GM18517 (cell line): ENCODE measurements around the gene SLC12A9.
"Not testable (repeated sequence)": the region's sequence is repeated elsewhere in the genome, so short reads cannot be mapped to it uniquely, and the experiment has no call there.

Experiments
- ATAC-seq: cut with Tn5 transposase; IDR thresholded peaks from one replicate; pipeline ENCODE4 v1.9.1; 2021; ENCODE audit warnings: mild to moderate bottlenecking, moderate library complexity; ENCODE audit not compliant: unreplicated experiment

The SLC12A9 gene

DNA sequence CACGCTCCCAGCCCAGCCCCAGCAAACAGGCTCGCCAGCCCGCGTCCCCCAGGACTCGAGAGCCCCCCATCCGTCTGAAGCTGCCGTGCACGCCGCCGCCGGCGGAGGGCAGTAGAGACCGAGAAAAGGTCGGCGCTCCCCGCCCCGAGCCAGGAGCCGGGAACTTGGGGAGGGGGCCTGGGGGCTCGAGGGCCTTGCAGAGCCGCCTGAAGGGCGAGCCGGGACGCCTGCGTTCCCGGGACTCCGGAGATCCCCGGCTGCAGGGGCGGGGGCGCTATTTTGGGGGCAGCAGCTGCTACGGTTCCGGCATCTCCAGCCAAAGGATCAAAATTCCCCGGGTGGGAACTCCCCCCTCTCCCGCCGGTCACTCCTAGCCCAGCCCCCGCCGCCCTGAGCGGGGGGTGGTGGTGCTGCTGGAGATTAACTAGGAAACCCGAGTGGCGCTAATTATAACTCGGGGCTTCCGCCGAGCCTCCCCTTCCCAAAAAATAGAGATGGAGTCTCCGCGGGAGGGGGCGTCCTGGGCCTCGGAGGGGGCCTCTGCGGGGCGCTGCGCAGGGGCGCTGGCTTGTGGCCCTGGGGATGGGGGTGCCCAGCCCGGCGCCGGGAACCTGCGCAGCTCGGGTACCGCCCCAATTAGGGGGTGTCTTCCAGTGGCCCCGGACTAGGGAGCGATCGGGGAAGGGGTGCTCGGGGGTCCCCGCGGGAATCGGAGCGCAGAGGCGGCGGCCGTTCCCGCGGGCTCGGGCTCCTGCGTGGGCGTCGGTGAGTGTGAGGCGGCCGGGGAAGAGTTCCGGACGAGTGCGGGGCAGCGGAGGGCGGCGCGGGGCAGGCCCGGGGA lies 42.6 kb downstream of the SLC12A9 start:
- ATAC-seq = no peak

DNA sequence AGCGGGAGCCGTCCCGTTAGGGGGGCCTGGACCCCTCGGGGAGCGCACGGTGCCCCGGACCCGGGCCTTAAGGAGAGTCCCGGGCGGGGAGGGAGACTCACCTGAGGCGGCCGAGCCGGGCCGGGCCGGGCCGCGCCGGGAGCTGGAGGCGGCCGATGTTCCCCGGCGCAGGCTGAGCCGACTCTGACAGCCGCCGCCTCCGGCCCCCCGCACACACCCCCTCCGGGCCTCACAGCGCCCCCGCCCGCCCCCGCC lies 43.1 kb downstream of the SLC12A9 start, which contains the start of gene ACHE:
ACHE (minus strand) TSS at position 188 of the 255 bp plus-strand sequence. CDS start 1,656 bp downstream, outside the sequence.
- no peak for ATAC-seq

DNA sequence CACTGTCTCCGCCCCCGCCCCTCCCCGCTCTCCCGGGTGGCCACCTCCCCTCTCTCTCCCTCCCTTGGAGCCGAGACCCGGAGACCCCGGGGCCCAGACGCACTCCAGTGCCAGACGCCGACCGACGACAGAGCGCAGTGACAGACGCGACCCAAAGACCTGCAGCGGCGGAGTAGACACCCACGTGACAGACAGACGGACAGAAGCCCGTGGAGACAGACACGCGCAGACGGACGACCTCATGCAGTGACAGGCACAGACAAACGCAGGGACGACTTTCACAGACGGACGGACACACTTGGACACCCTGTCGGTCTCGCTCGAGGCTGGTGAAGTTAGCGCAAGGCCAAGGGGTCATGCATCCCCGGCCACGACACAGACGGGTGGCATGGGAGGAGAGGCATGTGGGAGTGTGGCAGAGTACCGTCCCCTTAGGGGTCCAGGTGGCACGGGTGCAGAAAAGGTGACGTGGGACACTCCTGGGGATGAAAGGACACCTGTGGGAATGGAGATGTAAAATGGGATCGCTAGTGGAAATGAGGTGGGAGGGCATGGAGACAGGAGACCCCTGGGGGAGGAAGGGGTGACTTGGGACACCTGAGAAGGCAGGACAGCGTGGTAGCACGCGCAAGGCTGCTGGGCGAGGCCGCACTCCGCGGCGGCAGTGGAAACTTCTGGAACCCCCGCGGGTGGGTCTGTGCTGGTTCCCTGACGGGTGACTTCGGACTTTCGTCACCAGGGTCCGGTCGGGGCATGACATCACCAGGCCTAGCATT lies 43.6 kb downstream of the SLC12A9 start:
- no peak for ATAC-seq

DNA sequence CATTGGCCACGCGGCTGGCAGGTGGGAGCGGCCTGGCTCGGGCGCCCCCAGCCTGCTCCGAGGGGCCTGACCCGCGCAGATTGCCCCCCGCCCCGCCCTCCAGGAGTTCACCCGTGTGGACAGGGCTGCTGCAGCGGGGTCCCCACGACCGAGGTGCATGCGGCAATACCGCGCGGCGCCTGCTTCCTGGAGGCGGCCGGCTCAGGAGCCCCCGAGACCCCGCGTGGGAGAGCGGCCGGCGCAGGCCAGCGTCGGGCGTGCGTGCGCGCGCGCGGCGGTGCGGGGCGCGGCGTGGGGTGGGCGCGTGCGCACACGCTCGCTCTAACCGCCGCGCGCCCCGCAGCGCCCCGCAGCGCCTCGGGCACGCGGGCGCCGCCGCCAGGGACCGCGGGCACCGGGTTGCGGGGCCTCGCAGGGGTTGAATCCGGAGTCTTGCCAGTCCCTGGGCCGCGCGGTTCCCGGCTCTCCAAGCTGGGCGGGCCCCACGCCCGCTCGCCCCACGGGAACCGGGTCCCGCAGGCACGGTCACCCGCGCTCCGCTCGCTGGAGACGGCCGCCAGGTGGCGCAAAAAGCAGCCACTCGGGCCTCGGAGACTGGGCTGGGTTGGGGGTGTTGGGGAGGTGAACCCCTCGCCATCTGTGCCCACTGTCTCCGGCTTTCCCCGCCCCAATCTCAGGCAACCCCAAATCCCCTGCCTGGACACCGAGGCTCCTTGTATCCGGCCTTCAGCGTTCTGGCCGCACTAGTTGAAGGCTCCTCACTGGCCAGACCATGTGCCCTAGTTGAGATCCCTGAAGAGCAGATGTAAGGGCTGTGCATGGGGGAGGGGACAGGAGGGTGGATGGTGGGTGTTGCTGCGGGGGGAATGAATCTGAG lies 44.5 kb downstream of the SLC12A9 start:
- ATAC-seq = no peak

DNA sequence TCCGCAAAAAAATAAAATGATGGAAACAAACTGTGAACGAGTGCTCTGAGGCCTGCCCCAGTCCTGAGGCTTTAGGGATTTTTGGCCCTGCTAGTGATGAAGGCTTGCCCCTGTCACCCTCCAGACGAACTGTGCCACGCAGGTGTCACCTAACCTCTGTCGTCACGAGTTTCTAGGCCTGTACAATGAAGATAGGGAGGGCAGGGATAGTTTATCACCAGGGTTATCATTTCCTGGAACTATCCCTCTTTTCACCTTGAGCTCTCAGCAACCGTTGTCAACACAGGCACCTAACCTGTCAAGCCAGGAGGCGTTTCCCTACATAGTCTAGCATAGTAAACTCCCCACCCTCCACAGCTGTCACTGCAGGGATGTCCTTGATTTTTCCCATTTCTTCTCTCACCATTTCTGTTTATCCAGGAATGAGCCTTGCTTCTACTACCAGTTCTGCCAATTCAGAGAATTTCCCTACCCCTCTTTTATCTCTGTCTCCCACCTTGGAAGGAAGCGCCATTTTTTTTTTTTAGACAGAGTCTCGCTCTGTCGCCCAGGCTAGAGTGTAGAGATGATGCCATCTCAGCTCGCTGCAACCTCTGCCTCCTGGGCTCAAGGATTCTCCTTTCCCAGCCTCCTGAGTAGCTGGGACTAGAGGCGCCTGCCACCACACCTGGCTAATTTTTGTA lies 45.4 kb downstream of the SLC12A9 start:
- ATAC-seq = no peak

DNA sequence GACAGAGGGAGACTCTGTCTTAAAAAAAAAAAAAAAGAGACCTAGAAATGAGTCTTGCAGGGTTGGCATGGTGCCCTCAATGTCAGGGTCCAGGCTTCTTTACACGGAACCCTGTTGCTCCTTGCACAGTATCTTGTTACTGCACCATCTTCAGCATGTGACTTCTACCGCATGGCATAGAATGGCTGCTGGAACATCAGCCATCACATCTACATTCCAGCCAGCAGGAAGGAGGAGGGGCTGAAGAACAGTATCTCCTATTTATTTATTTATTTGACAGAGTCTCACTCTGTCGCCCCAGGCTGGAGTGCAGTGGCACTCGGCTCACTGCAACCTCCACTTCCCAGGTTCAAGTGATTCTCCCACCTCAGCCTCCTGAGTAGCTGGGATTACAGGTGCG lies 46.9 kb downstream of the SLC12A9 start:
- no peak for ATAC-seq

DNA sequence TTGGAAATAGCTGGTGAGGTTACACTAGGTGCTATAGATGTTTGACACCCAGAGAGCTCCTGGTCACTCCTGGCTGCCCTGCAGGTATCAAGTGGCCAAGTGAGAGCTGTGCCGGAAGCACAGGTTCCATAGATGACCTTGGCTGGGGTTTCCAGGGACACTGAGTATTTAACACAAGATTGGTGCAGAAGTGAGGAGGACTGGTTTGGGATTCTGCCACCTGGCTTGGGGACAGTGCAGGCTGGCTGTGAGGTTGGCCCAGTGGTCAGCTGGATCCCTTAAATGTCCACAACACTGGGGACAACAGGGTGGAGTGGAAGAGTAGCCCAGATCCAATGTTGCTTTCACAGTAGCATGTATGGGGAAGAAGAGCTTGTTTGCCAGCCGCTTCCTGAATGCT lies 48.5 kb downstream of the SLC12A9 start:
- no peak for ATAC-seq

DNA sequence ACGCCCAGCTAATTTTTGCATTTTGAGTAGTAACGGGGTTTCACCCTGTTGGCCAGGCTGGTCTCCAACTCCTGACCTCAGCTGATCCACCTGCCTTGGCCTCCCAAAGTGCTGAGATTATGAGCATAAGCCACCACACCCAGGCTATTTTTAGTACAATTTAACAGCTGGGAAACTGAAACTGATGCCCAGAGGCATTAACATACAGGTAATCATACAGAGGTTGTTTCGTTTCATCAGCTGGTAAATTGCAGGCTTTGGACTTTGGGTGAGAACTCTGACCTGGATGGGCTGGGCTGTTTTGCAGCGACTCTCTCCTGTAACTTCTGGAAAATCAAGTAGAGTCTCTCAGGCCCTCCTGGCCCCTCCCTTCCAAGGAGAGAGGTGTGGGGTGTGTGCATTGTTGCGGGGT lies 49.4 kb downstream of the SLC12A9 start:
- ATAC-seq = no peak

DNA sequence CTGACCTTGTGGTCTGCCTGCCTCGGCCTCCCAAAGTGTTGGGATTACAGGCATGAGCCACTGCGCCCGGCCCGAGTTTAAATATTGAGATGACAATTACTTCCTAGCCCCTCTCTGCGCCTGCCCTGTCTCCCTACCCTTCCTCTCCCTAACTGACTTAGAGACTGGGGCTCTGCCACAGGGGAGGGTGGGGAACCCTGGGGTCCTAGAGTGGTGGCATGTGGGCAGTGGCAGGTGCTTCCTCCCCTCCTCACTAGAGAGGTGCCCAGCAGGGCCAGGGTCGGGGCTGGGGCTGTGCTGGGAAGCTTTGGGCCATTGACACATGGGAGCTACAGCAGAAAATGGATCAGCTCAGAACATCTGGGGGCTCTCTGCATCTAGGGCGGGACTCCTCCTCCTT lies 50.1 kb downstream of the SLC12A9 start:
- ATAC-seq = no peak

DNA sequence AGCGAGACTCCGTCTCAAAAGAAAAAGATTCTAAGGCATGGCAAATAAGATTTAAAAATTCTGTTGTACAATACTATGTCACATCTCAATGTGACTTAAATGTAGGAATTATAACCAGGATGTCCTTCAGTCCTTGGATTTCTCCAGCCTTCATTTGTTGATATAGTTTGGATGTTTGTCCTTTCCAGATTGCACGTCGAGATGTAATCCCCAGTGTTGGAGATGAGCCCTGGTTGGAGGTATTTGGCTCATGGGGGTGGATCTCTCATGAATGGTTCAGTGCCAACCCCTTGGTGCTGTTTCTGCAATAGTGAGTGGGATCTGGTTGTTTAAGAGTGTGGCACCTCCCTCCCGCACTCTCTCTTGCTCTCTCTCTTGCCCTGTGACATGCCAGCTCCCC lies 56.0 kb downstream of the SLC12A9 start:
- no peak for ATAC-seq

DNA sequence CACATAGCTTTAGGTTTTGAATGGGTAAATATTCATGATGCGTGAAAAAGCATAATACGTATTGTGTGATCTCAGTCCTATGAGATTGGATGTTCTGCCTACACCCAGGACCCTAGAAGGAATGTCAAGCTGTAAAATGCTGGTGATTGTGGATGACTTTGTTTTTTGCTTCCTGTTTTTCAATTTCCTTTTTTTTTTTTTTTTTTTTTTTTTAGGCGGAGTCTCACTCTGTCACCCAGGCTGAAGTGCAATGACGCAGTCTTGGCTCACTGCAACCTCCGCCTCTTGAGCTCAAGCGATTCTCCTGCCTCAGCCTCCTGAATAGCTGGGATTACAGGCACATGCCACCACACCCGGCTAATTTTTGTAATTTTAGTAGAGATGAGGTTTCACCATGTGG lies 57.9 kb downstream of the SLC12A9 start:
- ATAC-seq = not testable (repeated sequence)

DNA sequence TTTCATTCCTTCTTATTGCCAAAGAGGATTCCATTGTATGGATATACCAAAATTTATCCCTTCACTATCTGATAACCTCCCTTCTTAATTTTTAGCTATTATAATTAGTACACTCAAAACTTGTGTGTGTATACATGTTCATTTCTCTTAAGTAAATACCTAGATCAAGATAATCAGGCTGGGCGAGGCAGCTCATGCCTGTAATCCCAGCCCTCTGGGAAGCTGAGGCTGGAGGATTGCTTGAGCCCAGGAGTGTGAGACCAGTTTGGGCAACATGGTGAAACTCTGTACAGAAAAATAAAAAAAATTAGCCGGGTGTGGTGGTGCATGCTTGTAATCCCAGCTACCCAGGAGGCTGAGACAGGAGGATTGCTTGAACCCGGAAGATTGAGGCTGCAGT lies 59.0 kb downstream of the SLC12A9 start:
- ATAC-seq = no peak

DNA sequence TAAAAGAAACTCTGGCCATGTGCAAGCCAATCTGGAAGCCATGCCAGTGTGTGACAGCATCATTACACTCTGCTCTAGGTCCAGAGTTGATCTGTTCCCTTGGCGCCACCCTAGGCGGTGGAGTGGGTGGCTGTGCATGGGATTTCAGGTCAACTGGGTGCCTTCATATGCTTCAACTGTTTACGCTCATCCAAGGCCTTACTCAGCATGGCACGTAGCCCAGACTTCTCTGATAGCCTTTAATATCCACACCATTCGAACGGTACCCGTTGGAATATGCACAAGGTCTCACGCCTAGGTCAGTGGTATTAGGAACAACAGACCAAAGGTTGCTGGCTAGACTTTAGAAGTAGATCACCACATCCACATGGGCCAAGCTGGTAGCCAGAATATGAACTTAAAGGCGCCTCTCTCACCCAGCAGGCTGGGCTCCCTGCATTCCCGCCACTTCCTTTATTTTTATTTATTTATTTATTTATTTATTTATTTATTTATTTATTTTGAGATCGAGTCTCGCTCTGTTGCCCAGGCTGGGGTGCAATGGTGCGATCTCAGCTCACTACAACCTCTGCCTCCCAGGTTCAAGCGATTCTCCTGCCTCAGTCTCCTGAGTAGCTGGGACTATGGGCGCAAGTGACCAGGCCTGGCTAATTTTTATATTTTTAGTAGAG lies 61.8 kb downstream of the SLC12A9 start:
- no peak for ATAC-seq

DNA sequence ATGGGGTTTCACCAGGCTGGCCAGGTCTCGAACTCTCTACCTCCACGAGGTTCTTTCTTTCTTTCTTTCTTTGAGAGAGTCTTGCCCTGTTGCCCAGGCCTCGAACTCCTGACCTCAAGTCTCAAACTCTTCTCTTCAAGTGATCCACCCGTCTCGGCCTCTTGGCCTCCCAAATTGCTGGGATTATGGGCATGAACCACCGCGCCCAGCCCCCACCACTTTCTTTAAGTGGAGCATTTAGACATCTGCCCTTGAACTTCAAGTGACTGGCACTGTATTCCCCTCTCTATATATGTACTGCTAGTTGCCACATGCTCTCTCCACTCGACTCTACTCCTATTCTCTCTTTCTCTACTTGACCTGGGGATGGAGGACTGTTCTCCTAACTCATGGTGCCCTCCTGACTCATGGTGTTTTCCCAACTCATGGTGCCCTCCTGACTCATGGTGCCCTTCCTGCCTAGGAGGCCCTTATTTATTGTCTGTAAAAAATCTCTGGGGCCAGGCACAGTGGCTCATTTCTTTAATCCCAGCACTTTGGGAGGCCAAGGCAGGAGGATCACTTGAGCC lies 62.5 kb downstream of the SLC12A9 start:
- no peak for ATAC-seq
